HL-60 (cell line): ENCODE results near the gene SP140.

Source experiments
- CTCF ChIP-seq: IDR thresholded peaks from one replicate; pipeline ENCODE4 v1.5.1; 2011; ENCODE audit warnings: low read length, control low read depth, inconsistent platforms; ENCODE audit not compliant: insufficient read depth
- GABPA ChIP-seq: IDR thresholded peaks from 2 replicates; pipeline ENCODE4 v1.6.1; 2012; ENCODE audit warnings: low read depth
- POLR2AphosphoS5 ChIP-seq: IDR thresholded peaks from 2 replicates; pipeline ENCODE4 v1.6.1; 2012; ENCODE audit warnings: low read depth
- REST ChIP-seq: IDR thresholded peaks from 2 replicates; pipeline ENCODE4 v1.6.1; 2012; ENCODE audit warnings: low read depth; ENCODE audit not compliant: insufficient replicate concordance

- TF ChIP-seq CTCF = no peak
- TF ChIP-seq POLR2AphosphoS5 = no peak
- no peak for TF ChIP-seq REST
- TF ChIP-seq GABPA = no peak
These were observed 42.0 kb downstream of the SP140 start for GRCh38 chr2:230267556-230267955.
